Measurements from ENCODE around the gene NSUN6. TPM values are rescaled to one million over a fixed set of nuclear protein-coding genes. Genes with fewer than 3 reads are reported as not detected.

Gene NSUN6
- total RNA-seq, 1 experiment from 2014 or later, result 29.0 TPM

- H4K20me1 ChIP-seq (ENCODE audit: insufficient read depth, low read depth, low read length), result no peaks in the 10 kb centered on the region; the same call in 1 of the 2 replicates
- no peak overlapping the region for H3K4me2 ChIP-seq (ENCODE audit: low read depth, low read length, poor library complexity, severe bottlenecking)
Measured at GRCh38 chr10:18665815-18666558, 14.6 kb upstream of the NSUN6 start.

DNA sequence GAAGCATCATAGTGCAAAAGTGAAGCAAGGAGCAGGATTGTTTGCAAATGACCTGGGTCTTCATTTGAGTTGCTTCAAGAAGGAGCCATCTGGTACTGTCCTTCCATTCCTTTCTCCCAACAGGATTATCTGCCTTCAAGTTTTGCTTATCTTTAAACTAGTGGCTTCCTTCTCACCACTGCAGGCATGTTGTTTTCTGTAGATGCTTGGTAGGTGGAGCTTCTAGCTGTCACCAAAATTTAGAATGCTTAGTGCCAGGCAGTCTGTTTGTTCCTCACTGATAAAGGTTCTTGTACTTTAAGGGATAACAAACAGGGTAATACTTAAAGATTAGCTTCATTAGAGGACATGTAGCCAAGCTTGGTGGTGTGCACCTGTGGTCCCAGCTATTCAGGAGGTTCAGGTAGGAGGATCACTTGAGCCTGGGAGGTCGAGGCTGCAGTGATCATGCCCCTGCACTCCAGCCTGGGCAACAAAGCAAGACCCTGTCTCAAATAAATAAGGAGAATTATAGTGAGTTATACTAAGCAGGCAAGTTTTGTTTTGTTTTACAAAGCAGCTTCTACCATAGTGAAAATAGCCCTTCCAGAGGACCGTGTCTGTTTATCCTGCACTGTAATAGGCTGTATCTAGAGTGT is 13.6 kb upstream of the NSUN6 start:
- Histone ChIP-seq H3K79me2 (ENCODE audit: low read length) (peaks cover 93% of the 10 kb centered on the region), H3K27ac (ENCODE audit: low read length) (no peak overlapping the region), H4K20me1 (ENCODE audit: insufficient read depth, low read depth, low read length) (peaks cover 3% of the 10 kb centered on the region; the same call in 1 of the 2 replicates), H3K36me3 (ENCODE audit: insufficient read depth, low read length) (peaks cover 14% of the 10 kb centered on the region; the same call in 1 of the 2 replicates), H3K9me3 (ENCODE audit: low read length) (no peaks in the 10 kb centered on the region), H3K4me3 (ENCODE audit: low read length) (no peak overlapping the region), H3K4me2 (ENCODE audit: low read depth, low read length, poor library complexity, severe bottlenecking) (no peak overlapping the region), H3K9ac (ENCODE audit: low read length) (no peak overlapping the region), H3K27me3 (ENCODE audit: low read length) (no peaks in the 10 kb centered on the region), H3K4me1 (ENCODE audit: low read length) (peaks cover 23% of the 10 kb centered on the region), H2AFZ (ENCODE audit: low read length) (no peak overlapping the region), H3K9me2 (replicated peaks; ENCODE audit: insufficient read depth, low read length) (no peaks in the 10 kb centered on the region)
- DNase-seq, result no peak

More at GRCh38 chr10:18665815-18666558, 14.6 kb upstream of the NSUN6 start:
- Histone ChIP-seq H3K4me1 (ENCODE audit: low read length) (peaks cover 20% of the 10 kb centered on the region), H3K9ac (ENCODE audit: low read length) (no peak overlapping the region), H3K9me2 (replicated peaks; ENCODE audit: insufficient read depth, low read length) (no peaks in the 10 kb centered on the region), H3K27me3 (ENCODE audit: low read length) (no peaks in the 10 kb centered on the region), H3K9me3 (ENCODE audit: low read length) (no peaks in the 10 kb centered on the region), H3K36me3 (ENCODE audit: insufficient read depth, low read length) (peaks cover 18% of the 10 kb centered on the region), H3K27ac (ENCODE audit: low read length) (no peak overlapping the region), H3K79me2 (ENCODE audit: low read length) (peaks cover 88% of the 10 kb centered on the region), H2AFZ (ENCODE audit: low read length) (no peak overlapping the region), H3K4me3 (ENCODE audit: low read length) (no peak overlapping the region)
- no peak for DNase-seq

DNA sequence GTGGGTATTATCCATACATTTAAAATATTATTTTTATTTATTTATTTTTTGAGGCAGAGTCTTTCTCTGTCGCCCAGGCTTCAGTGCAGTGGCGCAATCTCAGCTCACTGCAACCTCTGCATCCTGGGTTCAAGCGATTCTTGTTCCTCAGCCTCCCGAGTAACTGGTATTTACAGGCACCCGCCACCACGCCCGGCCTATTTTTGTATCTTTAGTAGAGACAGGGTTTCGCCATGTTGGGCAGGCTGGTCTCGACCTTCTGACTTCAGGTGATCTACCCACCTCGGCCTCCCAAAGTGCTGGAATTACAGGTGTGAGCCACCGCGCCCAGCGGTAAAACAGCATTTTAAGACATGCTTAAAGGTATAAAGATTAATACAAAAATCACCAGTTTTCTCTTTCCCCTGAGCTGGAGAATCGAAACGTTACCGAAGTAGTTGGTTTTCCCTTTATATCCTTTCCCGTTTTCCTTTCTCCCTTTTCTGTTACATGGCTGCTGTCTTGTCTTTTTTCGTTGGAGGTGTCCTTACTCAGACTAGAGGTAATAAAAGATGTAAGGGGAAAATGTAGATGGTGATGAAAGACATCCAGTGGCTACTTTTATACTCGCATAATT is 9.5 kb upstream of the NSUN6 start:
- Histone ChIP-seq H3K4me1 (ENCODE audit: low read length) (peaks cover 23% of the 10 kb centered on the region), H3K4me3 (ENCODE audit: low read length) (peak overlapping the region; percentile 90), H3K9ac (ENCODE audit: low read length) (peak overlapping the region; percentile 95), H3K9me2 (replicated peaks; ENCODE audit: insufficient read depth, low read length) (no peaks in the 10 kb centered on the region), H3K79me2 (ENCODE audit: low read length) (peaks cover 83% of the 10 kb centered on the region), H3K27ac (ENCODE audit: low read length) (no peak overlapping the region), H3K9me3 (ENCODE audit: low read length) (no peaks in the 10 kb centered on the region), H3K4me2 (ENCODE audit: low read depth, low read length, poor library complexity, severe bottlenecking) (peak overlapping the region; percentile 77), H3K36me3 (ENCODE audit: insufficient read depth, low read length) (no peaks in the 10 kb centered on the region), H3K27me3 (ENCODE audit: low read length) (no peaks in the 10 kb centered on the region), H2AFZ (ENCODE audit: low read length) (no peak overlapping the region), H4K20me1 (ENCODE audit: insufficient read depth, low read depth, low read length) (peaks cover 3% of the 10 kb centered on the region; the same call in 1 of the 2 replicates)
- DNase-seq, result no peak

DNA sequence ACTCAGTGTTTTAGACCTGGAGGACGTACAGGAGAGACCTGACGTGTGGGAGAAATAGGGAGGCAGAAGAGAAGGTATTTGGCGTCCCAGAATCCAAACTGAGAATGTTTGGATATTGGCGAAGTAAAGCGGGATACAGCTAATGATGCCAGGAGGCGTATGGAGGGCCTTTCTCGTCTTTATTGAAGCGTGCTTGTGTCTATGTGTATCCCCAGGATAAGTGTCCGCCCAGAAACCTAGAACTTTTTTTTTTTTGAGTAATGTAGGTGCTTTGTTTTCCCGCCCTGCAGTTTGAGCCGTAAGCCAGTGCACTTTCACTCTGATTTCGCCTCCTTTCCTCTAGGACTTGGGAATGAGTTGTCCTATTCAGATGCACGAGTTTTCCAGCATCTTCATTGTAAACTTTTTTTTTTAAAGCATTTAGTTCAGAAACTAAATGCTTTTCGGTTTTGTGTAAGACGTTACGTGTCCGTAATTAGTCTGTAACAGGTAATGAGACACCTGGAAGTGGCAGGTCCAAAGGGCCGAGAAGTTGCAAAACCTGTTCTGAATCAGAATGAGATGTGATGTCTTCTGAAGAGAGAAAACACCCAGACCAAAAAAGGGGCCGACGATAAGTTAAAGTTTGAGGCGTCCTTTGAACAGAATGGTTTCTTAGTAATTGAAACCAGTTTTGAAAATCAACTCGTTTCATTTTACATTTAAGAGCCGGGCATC is 8.6 kb upstream of the NSUN6 start:
- H3K9ac ChIP-seq (ENCODE audit: low read length), result peak overlapping the region; percentile 95
- peak overlapping the region; percentile 82 for H3K27ac ChIP-seq (ENCODE audit: low read length)
- H2AFZ ChIP-seq (ENCODE audit: low read length), result 0 out of 2 replicates have a peak overlapping the region, but pooled peaks have one; percentile 45
- DNase-seq, result peak; percentile 75
- peaks cover 23% of the 10 kb centered on the region for H3K4me1 ChIP-seq (ENCODE audit: low read length)
- H3K9me3 ChIP-seq (ENCODE audit: low read length), result no peaks in the 10 kb centered on the region
- H3K4me3 ChIP-seq (ENCODE audit: low read length), result peak overlapping the region; percentile 90
- no peaks in the 10 kb centered on the region for H3K36me3 ChIP-seq (ENCODE audit: insufficient read depth, low read length)
- peaks cover 78% of the 10 kb centered on the region for H3K79me2 ChIP-seq (ENCODE audit: low read length)
- peaks cover 3% of the 10 kb centered on the region; the same call in 1 of the 2 replicates for H4K20me1 ChIP-seq (ENCODE audit: insufficient read depth, low read depth, low read length)
- H3K27me3 ChIP-seq (ENCODE audit: low read length), result no peaks in the 10 kb centered on the region
- peak overlapping the region; percentile 77 for H3K4me2 ChIP-seq (ENCODE audit: low read depth, low read length, poor library complexity, severe bottlenecking)
- H3K9me2 ChIP-seq (replicated peaks; ENCODE audit: insufficient read depth, low read length), result no peaks in the 10 kb centered on the region

DNA sequence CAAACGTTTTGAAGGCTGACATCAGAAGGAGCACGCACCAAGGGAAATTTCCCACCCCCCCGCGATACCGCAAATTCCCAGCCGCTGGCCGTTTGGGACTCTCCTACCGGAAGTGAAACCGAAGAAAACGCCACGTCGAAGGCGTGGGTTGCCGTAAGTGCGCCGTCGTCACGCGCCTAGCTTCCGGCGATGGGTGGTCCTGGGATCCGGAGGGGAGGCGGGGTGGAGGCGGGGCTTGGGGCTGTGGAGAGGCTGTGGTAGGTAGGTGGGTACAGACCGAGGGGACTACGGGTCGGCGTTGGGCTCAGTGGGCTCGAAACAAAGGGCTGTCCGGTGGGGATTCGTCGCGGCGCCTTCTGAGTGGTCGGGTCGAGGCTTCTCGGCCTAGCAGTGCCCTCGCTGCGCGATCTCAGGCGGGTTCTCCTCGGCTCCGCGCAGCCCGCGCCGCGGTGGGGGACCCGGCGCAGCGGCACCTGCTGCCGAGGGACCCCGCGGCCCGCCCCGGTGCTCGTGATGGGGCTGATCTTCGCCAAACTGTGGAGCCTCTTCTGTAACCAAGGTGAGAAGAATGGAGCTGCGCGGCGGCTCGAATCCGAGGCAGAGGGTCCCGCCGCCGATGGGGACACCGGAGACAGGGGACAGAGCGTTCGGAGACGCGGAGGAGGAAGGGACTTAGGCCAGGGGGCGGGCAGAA is 7.9 kb upstream of the NSUN6 start, which contains the start of gene ARL5B:
TSS of gene ARL5B (plus strand) at position 307 of the 694 bp plus-strand sequence. CDS start at position 514, 207 bp downstream.
- H3K9me3 ChIP-seq (ENCODE audit: low read length), result no peaks in the 10 kb centered on the region
- H3K4me2 ChIP-seq (ENCODE audit: low read depth, low read length, poor library complexity, severe bottlenecking), result peak within 1 kb of the TSS; percentile 82
- peak within 1 kb of the TSS; percentile 90 for H3K4me3 ChIP-seq (ENCODE audit: low read length)
- peak; percentile 98 for DNase-seq
- peaks cover 71% of the 10 kb centered on the region for H3K79me2 ChIP-seq (ENCODE audit: low read length)
- no peaks in the 10 kb centered on the region for H3K36me3 ChIP-seq (ENCODE audit: insufficient read depth, low read length)
- H3K27me3 ChIP-seq (ENCODE audit: low read length), result no peaks in the 10 kb centered on the region
- peaks cover 3% of the 10 kb centered on the region; the same call in 1 of the 2 replicates for H4K20me1 ChIP-seq (ENCODE audit: insufficient read depth, low read depth, low read length)
- H3K4me1 ChIP-seq (ENCODE audit: low read length), result peaks cover 23% of the 10 kb centered on the region
- H2AFZ ChIP-seq (ENCODE audit: low read length), result peak within 1 kb of the TSS; percentile 45; the same call in 1 of the 2 replicates
- H3K9ac ChIP-seq (ENCODE audit: low read length), result peak within 1 kb of the TSS; percentile 95
- peak within 1 kb of the TSS; percentile 82 for H3K27ac ChIP-seq (ENCODE audit: low read length)
- no peaks in the 10 kb centered on the region for H3K9me2 ChIP-seq (replicated peaks; ENCODE audit: insufficient read depth, low read length)

GRCh38 chr10:18658271-18659124 is 7.1 kb upstream of the NSUN6 start:
- Histone ChIP-seq H3K9ac (ENCODE audit: low read length) (peak overlapping the region; percentile 81), H3K27ac (ENCODE audit: low read length) (peak overlapping the region; percentile 69), H2AFZ (ENCODE audit: low read length) (no peak overlapping the region), H3K79me2 (ENCODE audit: low read length) (peaks cover 63% of the 10 kb centered on the region), H3K36me3 (ENCODE audit: insufficient read depth, low read length) (no peaks in the 10 kb centered on the region), H4K20me1 (ENCODE audit: insufficient read depth, low read depth, low read length) (peaks cover 3% of the 10 kb centered on the region; the same call in 1 of the 2 replicates), H3K4me2 (ENCODE audit: low read depth, low read length, poor library complexity, severe bottlenecking) (peak overlapping the region; percentile 82), H3K9me3 (ENCODE audit: low read length) (no peaks in the 10 kb centered on the region), H3K4me3 (ENCODE audit: low read length) (peak overlapping the region; percentile 90), H3K4me1 (ENCODE audit: low read length) (peaks cover 23% of the 10 kb centered on the region), H3K9me2 (replicated peaks; ENCODE audit: insufficient read depth, low read length) (no peaks in the 10 kb centered on the region), H3K27me3 (ENCODE audit: low read length) (no peaks in the 10 kb centered on the region)
- peak; percentile 57 for DNase-seq

- Histone ChIP-seq H2AFZ (ENCODE audit: low read length) (no peak overlapping the region), H4K20me1 (ENCODE audit: insufficient read depth, low read depth, low read length) (peaks cover 3% of the 10 kb centered on the region; the same call in 1 of the 2 replicates)
Measured at GRCh38 chr10:18656724-18657123, 5.3 kb upstream of the NSUN6 start.

More at GRCh38 chr10:18656724-18657123, 5.3 kb upstream of the NSUN6 start:
- Histone ChIP-seq H3K36me3 (ENCODE audit: insufficient read depth, low read length) (no peaks in the 10 kb centered on the region), H3K4me3 (ENCODE audit: low read length) (no peak overlapping the region), H3K9ac (ENCODE audit: low read length) (no peak overlapping the region), H3K9me2 (replicated peaks; ENCODE audit: insufficient read depth, low read length) (no peaks in the 10 kb centered on the region), H3K9me3 (ENCODE audit: low read length) (no peaks in the 10 kb centered on the region), H3K27ac (ENCODE audit: low read length) (no peak overlapping the region), H3K4me1 (ENCODE audit: low read length) (peaks cover 23% of the 10 kb centered on the region), H3K79me2 (ENCODE audit: low read length) (peaks cover 45% of the 10 kb centered on the region), H3K4me2 (ENCODE audit: low read depth, low read length, poor library complexity, severe bottlenecking) (no peak overlapping the region), H3K27me3 (ENCODE audit: low read length) (no peaks in the 10 kb centered on the region)
- DNase-seq, result no peak
